PC-3 (cell line): Measurements from ENCODE around the gene C1orf105. TPM values are rescaled to one million over a fixed set of nuclear protein-coding genes. Genes with fewer than 3 reads are reported as not detected.
"Not testable (repeated sequence)": the region's sequence is repeated elsewhere in the genome, so short reads cannot be mapped to it uniquely, and the experiment has no call there.

Experiments
- ATAC-seq: fragments of 200-7000 bp; cut with Tn5 transposase; 2 replicates; pipeline ENCODE4 v1.9.1; 2020; ENCODE audit warnings: mild to moderate bottlenecking, moderate library complexity
- BruUV-seq: library from RNA; stranded (reverse); fragments of 400-500 nt; replicated peaks from 2 replicates; lab custom pipeline; 2021; lab: Mats Ljungman, UMichigan
- CTCF ChIA-PET: fragments of 300-600 bp; sonication (Branson Sonifier 250); formaldehyde crosslinking; loops from one replicate; lab custom pipeline; 2022; ENCODE audit warnings: antibody characterized with exemption; lab: Charles Lee
- POLR2A ChIA-PET: fragments of 300-600 bp; sonication (Branson Sonifier 250); formaldehyde crosslinking; loops from one replicate; lab custom pipeline; 2022; ENCODE audit warnings: antibody characterized with exemption; ENCODE audit not compliant: unreplicated experiment; lab: Charles Lee
- DNase-seq: peaks from one replicate; pipeline ENCODE4 v3.0.0-alpha.2; 2015
- H2AFZ ChIP-seq: fragments of 300-600 bp; sonication (generic); 2 replicates; pipeline ENCODE4 v1.6.0; 2016; ENCODE audit warnings: antibody characterized with exemption, low read length
- H3F3A ChIP-seq: fragments of 300-600 bp; sonication (generic); one replicate; pipeline ENCODE4 v1.6.0; 2017; ENCODE audit warnings: antibody characterized with exemption, low read length, control low read depth, mild to moderate bottlenecking; ENCODE audit not compliant: unreplicated experiment
- H3K27ac ChIP-seq: fragments of 300-600 bp; sonication (generic); 2 replicates; pipeline ENCODE4 v1.5.1; 2016; ENCODE audit warnings: mild to moderate bottlenecking, low read length
- H3K27me3 ChIP-seq: fragments of 300-600 bp; sonication (generic); 2 replicates; pipeline ENCODE4 v1.6.1; 2016; ENCODE audit warnings: low read length, mixed read lengths
- H3K36me3 ChIP-seq: fragments of 300-600 bp; sonication (generic); 2 replicates; pipeline ENCODE4 v1.6.1; 2016; ENCODE audit warnings: low read depth, mixed run types, low read length, mixed read lengths
- H3K4me1 ChIP-seq: fragments of 300-600 bp; sonication (generic); 2 replicates; pipeline ENCODE4 v1.5.1; 2016; ENCODE audit warnings: low read length; ENCODE audit not compliant: insufficient read depth
- H3K4me2 ChIP-seq: fragments of 300-600 bp; sonication (generic); 2 replicates; pipeline ENCODE4 v1.6.0; 2016; ENCODE audit warnings: low read length
- H3K4me3 ChIP-seq: fragments of 300-600 bp; sonication (generic); 2 replicates; pipeline ENCODE4 v1.5.1; 2016; ENCODE audit warnings: mild to moderate bottlenecking, low read length, mixed read lengths
- H3K79me2 ChIP-seq: fragments of 300-600 bp; sonication (generic); 2 replicates; pipeline ENCODE4 v1.6.1; 2017; ENCODE audit warnings: low read length, mixed read lengths
- H3K9ac ChIP-seq: fragments of 300-600 bp; sonication (generic); 2 replicates; pipeline ENCODE4 v1.6.0; 2016; ENCODE audit warnings: mild to moderate bottlenecking, low read length
- H3K9me2 ChIP-seq: fragments of 300-600 bp; sonication (generic); replicated peaks from 2 replicates; pipeline ENCODE4 v1.6.1; 2016; ENCODE audit warnings: mixed run types, low read length, mixed read lengths
- H3K9me3 ChIP-seq: fragments of 300-600 bp; sonication (generic); 2 replicates; pipeline ENCODE4 v1.6.1; 2016; ENCODE audit warnings: low read length, mixed read lengths
- H4K20me1 ChIP-seq: fragments of 300-600 bp; sonication (generic); 2 replicates; pipeline ENCODE4 v1.6.1; 2016; ENCODE audit warnings: low read length, mixed read lengths
- EZH2 ChIP-seq: fragments of 300-600 bp; sonication (generic); IDR thresholded peaks from one replicate; pipeline ENCODE4 v1.6.1; 2017; ENCODE audit warnings: antibody characterized with exemption, mild to moderate bottlenecking, low read length; ENCODE audit not compliant: unreplicated experiment
- EZH2phosphoT487 ChIP-seq: fragments of 300-600 bp; sonication (generic); IDR thresholded peaks from 2 replicates; pipeline ENCODE4 v1.6.1; 2018; ENCODE audit warnings: mild to moderate bottlenecking, antibody characterized with exemption, low read length, borderline replicate concordance
- intact Hi-C: fragments of 100-400 bp; cut with micrococcal nuclease; formaldehyde crosslinking; loops from 2 replicates; pipeline ENCODE4 v1.9.0; 2023
- total RNA-seq: library from RNA; depleted of rRNA; stranded (reverse); fragments of >200 nt; gene quantifications from 2 replicates; pipeline ENCODE4 v1.2.3, GENCODE V29; 2014
- TF ChIP-seq, protein P1 (sequence below): fragments of 300-600 bp; sonication (generic); conservative IDR thresholded peaks from 2 replicates; pipeline ENCODE4 v1.5.1; 2017; ENCODE audit warnings: antibody characterized with exemption, low read depth, mild to moderate bottlenecking, low read length

Gene C1orf105
- total RNA-seq, 1 experiment from 2014 or later = not detected

DNA sequence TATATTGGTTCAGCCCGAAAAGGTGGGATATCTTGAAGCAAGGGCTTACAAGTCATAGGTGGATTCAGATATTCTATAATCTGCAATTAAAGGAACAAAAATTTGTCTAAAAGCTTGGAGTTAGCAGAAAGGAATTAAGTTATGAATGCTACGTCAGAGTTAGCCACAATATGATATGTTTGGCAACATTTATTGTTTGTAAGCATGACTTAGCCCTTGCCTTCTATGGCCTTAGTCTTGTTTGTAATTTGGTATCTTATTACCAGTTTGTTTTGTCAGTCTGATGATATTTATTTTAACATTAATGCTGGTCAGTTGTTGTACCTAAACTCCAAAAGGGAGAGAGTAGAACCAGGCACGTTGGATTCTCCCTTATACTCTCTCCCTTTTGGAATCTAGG lies 69.4 kb downstream of the C1orf105 start:
- no TSS peak for BruUV-seq
- no peaks in the 10 kb centered on the region for H3K9me3 ChIP-seq
- no peak overlapping the region for H3K4me3 ChIP-seq
- ChIA-PET CTCF (no interaction called here), POLR2A (no interaction called here)
- TF ChIP-seq EZH2 = no peak
- TF ChIP-seq, protein P1, sequence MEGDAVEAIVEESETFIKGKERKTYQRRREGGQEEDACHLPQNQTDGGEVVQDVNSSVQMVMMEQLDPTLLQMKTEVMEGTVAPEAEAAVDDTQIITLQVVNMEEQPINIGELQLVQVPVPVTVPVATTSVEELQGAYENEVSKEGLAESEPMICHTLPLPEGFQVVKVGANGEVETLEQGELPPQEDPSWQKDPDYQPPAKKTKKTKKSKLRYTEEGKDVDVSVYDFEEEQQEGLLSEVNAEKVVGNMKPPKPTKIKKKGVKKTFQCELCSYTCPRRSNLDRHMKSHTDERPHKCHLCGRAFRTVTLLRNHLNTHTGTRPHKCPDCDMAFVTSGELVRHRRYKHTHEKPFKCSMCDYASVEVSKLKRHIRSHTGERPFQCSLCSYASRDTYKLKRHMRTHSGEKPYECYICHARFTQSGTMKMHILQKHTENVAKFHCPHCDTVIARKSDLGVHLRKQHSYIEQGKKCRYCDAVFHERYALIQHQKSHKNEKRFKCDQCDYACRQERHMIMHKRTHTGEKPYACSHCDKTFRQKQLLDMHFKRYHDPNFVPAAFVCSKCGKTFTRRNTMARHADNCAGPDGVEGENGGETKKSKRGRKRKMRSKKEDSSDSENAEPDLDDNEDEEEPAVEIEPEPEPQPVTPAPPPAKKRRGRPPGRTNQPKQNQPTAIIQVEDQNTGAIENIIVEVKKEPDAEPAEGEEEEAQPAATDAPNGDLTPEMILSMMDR = no peak
- no peak for TF ChIP-seq EZH2phosphoT487
- H3K9ac ChIP-seq = no peak overlapping the region
- H3K79me2 ChIP-seq = no peaks in the 10 kb centered on the region
- H3K27ac ChIP-seq = 0 out of 2 replicates have a peak overlapping the region, but pooled peaks have one; percentile 5
- peak overlapping the region; percentile 16 for H3K4me2 ChIP-seq
- no peaks in the 10 kb centered on the region for H3K36me3 ChIP-seq
- 0 out of 2 replicates have a peak overlapping the region, but pooled peaks have one; percentile 2 for H2AFZ ChIP-seq
- ATAC-seq (peak; percentile 89), DNase-seq (peak; percentile 76)
- no peaks in the 10 kb centered on the region for H4K20me1 ChIP-seq
- intact Hi-C loops = no loop called here
- H3F3A ChIP-seq = no peaks in the 10 kb centered on the region
- H3K4me1 ChIP-seq = peaks cover 11% of the 10 kb centered on the region
- H3K27me3 ChIP-seq = no peaks in the 10 kb centered on the region
- H3K9me2 ChIP-seq = 0 out of 2 replicates have a peak, but pooled peaks cover 8% of the 10 kb centered on the region

DNA sequence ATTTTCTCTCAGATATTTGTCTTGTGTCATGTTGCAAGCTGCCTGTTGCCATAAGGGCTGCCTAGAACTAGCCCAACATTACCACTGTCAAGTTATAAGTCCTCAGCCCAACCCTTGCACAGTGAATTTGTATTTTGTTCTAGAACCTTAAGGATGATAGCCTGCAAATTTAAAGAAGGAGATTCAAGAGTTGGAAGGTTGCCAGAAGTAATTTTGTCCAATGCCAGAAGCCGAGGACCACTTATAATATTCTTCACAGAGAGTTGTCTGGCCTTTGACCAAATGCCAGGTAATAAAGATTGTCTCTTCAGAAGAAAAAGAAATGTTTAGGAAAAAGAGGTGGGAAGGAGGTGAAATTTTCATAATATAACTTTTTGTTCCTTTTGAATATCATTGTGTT lies 71.9 kb downstream of the C1orf105 start:
- no peak overlapping the region for H3K4me2 ChIP-seq
- ATAC-seq = no peak

DNA sequence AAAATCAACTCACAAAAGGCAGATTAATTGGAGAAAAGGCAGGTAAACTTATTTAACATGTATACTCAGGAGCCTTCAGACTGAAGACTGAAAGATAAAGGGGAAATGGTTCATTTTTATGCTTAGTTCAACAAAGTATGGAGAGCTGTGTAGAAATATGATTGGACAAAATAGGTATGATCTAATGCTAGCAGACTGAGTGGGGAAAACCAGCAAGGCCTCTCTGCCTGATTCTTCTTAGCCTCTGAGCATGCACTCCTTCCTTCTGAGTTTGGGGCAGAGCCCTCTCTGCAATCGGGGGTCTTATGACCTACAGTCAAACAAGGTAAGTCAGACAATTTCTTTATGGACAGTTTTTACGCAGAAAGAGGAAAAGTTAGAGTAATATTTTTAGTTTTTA lies 73.7 kb downstream of the C1orf105 start:
- ATAC-seq (no peak), DNase-seq (no peak)
- ChIA-PET POLR2A (interaction anchor here (0.6 to 1.4 kb wide), 2 partner anchors 38 to 116 kb away, joined by 3 to 9 read pairs; partner anchors contain the start of gene SUCO), CTCF (no interaction called here)
- no peak overlapping the region for H2AFZ ChIP-seq
- no peak overlapping the region for H3K4me2 ChIP-seq
- no peaks in the 10 kb centered on the region for H3K79me2 ChIP-seq
- 0 out of 2 replicates have a peak, but pooled peaks cover 8% of the 10 kb centered on the region for H3K9me2 ChIP-seq
- H3F3A ChIP-seq = no peaks in the 10 kb centered on the region
- intact Hi-C loops = no loop called here
- H3K4me3 ChIP-seq = no peak overlapping the region
- no peaks in the 10 kb centered on the region for H4K20me1 ChIP-seq
- H3K4me1 ChIP-seq = peaks cover 31% of the 10 kb centered on the region
- H3K27ac ChIP-seq = no peak overlapping the region
- H3K27me3 ChIP-seq = no peaks in the 10 kb centered on the region
- no peaks in the 10 kb centered on the region for H3K9me3 ChIP-seq
- TF ChIP-seq EZH2 (no peak), EZH2phosphoT487 (no peak)
- TF ChIP-seq, protein P1 = no peak
- H3K9ac ChIP-seq = no peak overlapping the region
- no TSS peak for BruUV-seq
- H3K36me3 ChIP-seq = no peaks in the 10 kb centered on the region

More for the DNA sequence above, 71.9 kb downstream of the C1orf105 start:
- no peak for TF ChIP-seq EZH2
- no peak for TF ChIP-seq EZH2phosphoT487
- TF ChIP-seq, protein P1 = no peak
- no peak overlapping the region for H3K4me3 ChIP-seq
- no peaks in the 10 kb centered on the region for H3K9me3 ChIP-seq
- no peaks in the 10 kb centered on the region for H3K36me3 ChIP-seq
- H3K27ac ChIP-seq = no peak overlapping the region
- no TSS peak for BruUV-seq
- H4K20me1 ChIP-seq = no peaks in the 10 kb centered on the region
- no peak overlapping the region for H2AFZ ChIP-seq
- H3K9me2 ChIP-seq = 0 out of 2 replicates have a peak, but pooled peaks cover 8% of the 10 kb centered on the region
- no peaks in the 10 kb centered on the region for H3K79me2 ChIP-seq
- peaks cover 20% of the 10 kb centered on the region for H3K4me1 ChIP-seq
- no peak overlapping the region for H3K9ac ChIP-seq
- intact Hi-C loops = no loop called here
- no peak for DNase-seq
- H3K27me3 ChIP-seq = no peaks in the 10 kb centered on the region
- H3F3A ChIP-seq = no peaks in the 10 kb centered on the region
- POLR2A ChIA-PET = no interaction called here
- CTCF ChIA-PET = no interaction called here

DNA sequence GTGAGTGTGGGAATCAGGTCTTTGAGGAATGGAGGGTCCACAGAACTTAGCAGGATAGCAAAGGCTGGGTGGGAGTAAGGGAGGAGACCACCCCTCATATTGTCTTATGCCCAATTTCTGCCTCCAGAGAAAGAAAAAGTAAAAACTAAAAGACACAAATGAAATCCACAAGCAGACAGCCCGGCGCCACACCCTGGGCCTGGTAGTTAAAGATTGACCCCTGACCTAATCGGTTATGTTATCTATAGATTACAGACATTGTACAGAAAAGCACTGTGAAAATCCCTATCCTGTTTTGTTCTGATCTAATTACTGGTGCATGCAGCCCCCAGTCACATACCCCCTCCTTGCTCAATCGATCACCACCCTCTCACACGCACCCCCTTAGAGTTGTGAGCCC lies 75.6 kb downstream of the C1orf105 start:
- H2AFZ ChIP-seq, H3K36me3 ChIP-seq, H3K9me3 ChIP-seq, intact Hi-C loops, H3K9ac ChIP-seq, H3K27ac ChIP-seq, POLR2A ChIA-PET, H3K4me2 ChIP-seq, H3K9me2 ChIP-seq, ATAC-seq, DNase-seq, BruUV-seq, CTCF ChIA-PET, H4K20me1 ChIP-seq, H3F3A ChIP-seq, H3K79me2 ChIP-seq, H3K4me3 ChIP-seq, H3K27me3 ChIP-seq: not testable (repeated sequence)
- H3K4me1 ChIP-seq = peaks cover 38% of the 10 kb centered on the region
